ENCODE measurements around the gene ARHGAP45. TPM values are rescaled to one million over a fixed set of nuclear protein-coding genes. Genes with fewer than 3 reads are reported as not detected.
"Not testable (repeated sequence)": the region's sequence is repeated elsewhere in the genome, so short reads cannot be mapped to it uniquely, and the experiment has no call there.

The ARHGAP45 gene
- total RNA-seq, 1 donor from 2014 or later: 15.6 TPM

- peak; percentile 55 for DNase-seq (ENCODE audit: low spot score)
Observed at GRCh38 chr19:1104311-1105007, 37.5 kb downstream of the ARHGAP45 start.

DNA sequence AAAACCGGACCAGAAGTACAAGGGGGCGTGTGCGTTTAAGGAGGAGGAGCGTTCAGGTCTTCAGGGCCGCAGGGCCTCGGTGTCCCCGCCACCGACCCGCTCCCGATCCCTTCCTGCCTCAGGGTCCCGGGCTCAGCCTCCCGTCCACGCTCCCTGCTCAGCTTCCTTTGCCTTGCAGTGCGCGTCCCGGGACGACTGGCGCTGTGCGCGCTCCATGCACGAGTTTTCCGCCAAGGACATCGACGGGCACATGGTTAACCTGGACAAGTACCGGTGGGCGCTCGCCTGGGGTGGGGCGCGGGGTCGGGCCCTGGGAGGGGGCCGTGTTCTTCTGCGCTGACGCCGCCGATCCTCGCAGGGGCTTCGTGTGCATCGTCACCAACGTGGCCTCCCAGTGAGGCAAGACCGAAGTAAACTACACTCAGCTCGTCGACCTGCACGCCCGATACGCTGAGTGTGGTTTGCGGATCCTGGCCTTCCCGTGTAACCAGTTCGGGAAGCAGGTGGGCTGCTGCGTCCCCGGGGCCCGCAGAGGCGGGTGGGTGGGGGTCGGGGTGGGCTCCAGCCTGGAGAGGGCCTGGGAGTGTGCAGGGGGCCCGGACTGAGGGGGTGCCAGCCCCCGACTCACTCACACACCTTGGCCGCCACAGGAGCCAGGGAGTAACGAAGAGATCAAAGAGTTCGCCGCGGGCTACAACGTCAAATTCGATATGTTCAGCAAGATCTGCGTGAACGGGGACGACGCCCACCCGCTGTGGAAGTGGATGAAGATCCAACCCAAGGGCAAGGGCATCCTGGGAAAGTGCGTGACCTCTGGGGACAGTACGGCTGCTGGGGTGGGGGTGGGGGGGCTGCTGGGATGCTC is 38.3 kb downstream of the ARHGAP45 start:
- DNase-seq (ENCODE audit: low spot score): peak; percentile 44

DNA sequence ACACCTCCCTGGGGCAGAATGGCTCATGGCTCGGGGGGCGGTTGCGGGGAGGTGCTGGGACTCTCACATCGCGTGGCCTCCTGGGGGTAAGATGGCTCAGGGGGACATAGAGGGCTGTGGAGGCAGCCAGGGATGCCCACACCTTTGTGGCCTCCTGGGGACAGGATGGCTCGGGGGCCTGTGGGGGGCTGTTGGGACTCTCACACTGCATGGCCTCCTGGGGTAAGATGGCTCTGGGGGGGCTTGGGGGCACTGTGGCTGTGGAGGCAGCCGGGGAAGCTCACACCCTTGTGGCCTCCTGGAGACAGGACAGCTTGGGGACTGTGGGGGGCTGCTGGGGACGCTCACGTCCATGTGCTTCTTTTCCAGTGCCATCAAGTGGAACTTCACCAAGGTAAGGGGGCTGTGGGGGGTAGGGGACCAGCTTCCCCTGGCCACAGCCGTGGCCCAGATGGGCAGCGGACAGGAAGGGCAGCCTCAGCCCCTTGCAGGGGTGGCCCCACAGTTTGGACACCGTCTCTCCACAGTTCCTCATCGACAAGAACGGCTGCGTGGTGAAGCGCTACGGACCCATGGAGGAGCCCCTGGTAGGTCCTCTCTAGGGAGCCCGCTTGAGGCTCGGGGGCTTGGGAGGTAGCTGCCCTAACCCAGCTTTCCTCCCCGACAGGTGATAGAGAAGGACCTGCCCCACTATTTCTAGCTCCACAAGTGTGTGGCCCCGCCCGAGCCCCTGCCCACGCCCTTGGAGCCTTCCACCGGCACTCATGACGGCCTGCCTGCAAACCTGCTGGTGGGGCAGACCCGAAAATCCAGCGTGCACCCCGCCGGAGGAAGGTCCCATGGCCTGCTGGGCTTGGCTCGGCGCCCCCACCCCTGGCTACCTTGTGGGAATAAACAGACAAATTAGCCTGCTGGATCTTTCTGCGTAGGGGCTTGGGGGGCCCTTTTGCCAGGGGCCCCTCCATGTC is 39.2 kb downstream of the ARHGAP45 start:
- no peak for DNase-seq (ENCODE audit: low spot score)

GRCh38 chr19:1106841-1107660 is 40.1 kb downstream of the ARHGAP45 start:
- no peak for DNase-seq (ENCODE audit: low spot score)

GRCh38 chr19:1107661-1108261 is 40.8 kb downstream of the ARHGAP45 start:
- no peak for DNase-seq (ENCODE audit: low spot score)

DNA sequence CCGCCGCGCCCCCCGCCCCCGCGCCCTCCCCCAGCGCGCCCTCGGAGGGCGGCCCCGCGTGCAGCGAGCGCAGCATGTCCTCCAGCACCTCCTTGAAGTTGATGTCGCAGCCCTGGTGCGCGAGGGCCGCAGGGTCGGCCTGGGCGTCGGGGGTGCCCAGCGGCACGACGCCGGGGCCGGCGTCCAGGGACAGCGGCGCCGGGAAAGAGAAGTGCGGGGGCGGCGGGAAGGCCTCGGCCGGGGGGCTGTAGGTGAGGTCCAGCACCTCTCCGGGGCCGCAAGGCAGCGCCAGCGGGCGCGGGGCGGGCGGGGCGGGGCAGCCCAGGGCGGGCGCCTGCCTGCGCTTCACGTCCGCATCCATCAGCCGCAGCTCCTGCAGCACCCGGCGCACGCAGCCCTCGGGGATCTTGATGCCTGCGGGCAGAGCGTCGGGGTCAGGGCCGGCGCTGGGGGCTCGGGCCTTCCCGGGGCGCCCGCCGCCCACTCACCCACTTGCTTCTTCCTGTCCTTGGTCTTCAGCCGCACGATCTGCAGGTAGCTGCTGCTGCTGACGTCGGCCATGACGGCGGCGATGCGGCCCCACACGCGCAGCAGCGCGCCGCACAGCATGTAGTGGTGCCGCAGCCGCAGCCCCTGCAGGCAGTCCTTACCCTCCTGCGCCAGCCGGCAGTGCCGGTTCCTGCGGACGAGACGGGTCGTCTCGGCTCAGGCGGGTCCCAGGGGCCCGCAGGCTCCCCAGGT is 41.5 kb downstream of the ARHGAP45 start:
- no peak for DNase-seq (ENCODE audit: low spot score)

GRCh38 chr19:1109032-1109551 is 42.1 kb downstream of the ARHGAP45 start:
- no peak for DNase-seq (ENCODE audit: low spot score)

- no peak for DNase-seq (ENCODE audit: low spot score)
Observed at GRCh38 chr19:1109697-1110671, 43.0 kb downstream of the ARHGAP45 start.

- no peak for DNase-seq (ENCODE audit: low spot score)
Observed at GRCh38 chr19:1110809-1111640, 44.1 kb downstream of the ARHGAP45 start.

DNA sequence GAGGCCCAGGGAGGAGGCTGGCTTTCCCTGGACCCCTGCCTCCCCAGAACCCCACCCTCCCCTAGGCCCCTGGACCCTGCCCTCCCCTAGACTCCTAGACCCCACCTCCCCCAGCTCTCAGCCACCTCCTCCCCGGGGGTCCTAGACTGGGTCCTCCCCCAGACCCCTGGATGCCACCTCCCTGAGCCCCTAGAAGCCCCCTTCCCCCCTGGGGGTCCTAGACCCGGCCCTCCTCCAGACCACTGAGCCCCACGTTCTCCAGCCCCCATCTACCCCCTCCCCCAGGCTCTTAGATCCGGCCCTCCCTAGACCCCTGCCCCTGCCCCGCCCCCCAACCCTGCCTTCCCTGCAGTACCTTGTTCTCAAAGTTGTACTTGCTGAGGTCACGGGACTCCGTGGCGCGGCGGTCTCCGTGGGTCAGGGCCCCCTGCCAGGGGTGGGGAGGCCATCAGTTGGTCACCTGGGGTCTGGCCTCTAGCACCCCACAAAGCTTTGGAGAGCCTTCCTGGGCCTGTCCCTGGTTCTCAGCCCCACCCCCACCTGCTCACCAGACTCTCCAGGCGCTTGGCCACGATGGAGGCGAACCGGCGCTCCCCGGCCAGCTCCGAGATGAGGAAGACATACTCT is 44.8 kb downstream of the ARHGAP45 start:
- DNase-seq (ENCODE audit: low spot score): no peak

GRCh38 chr19:1112268-1113029 is 45.5 kb downstream of the ARHGAP45 start:
- DNase-seq (ENCODE audit: low spot score): no peak

GRCh38 chr19:1113030-1113985 is 46.3 kb downstream of the ARHGAP45 start:
- DNase-seq (ENCODE audit: low spot score): peak; percentile 94

- no peak for DNase-seq (ENCODE audit: low spot score)
Observed at GRCh38 chr19:1113986-1114483, 47.1 kb downstream of the ARHGAP45 start.

GRCh38 chr19:1114728-1115127 is 47.8 kb downstream of the ARHGAP45 start:
- not testable (repeated sequence) for DNase-seq (ENCODE audit: low spot score)

All from umbilical cord (tissue), 2 donors.